ENCODE measurements around the gene ZHX3.

The ZHX3 gene, protein sequence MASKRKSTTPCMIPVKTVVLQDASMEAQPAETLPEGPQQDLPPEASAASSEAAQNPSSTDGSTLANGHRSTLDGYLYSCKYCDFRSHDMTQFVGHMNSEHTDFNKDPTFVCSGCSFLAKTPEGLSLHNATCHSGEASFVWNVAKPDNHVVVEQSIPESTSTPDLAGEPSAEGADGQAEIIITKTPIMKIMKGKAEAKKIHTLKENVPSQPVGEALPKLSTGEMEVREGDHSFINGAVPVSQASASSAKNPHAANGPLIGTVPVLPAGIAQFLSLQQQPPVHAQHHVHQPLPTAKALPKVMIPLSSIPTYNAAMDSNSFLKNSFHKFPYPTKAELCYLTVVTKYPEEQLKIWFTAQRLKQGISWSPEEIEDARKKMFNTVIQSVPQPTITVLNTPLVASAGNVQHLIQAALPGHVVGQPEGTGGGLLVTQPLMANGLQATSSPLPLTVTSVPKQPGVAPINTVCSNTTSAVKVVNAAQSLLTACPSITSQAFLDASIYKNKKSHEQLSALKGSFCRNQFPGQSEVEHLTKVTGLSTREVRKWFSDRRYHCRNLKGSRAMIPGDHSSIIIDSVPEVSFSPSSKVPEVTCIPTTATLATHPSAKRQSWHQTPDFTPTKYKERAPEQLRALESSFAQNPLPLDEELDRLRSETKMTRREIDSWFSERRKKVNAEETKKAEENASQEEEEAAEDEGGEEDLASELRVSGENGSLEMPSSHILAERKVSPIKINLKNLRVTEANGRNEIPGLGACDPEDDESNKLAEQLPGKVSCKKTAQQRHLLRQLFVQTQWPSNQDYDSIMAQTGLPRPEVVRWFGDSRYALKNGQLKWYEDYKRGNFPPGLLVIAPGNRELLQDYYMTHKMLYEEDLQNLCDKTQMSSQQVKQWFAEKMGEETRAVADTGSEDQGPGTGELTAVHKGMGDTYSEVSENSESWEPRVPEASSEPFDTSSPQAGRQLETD

DNA sequence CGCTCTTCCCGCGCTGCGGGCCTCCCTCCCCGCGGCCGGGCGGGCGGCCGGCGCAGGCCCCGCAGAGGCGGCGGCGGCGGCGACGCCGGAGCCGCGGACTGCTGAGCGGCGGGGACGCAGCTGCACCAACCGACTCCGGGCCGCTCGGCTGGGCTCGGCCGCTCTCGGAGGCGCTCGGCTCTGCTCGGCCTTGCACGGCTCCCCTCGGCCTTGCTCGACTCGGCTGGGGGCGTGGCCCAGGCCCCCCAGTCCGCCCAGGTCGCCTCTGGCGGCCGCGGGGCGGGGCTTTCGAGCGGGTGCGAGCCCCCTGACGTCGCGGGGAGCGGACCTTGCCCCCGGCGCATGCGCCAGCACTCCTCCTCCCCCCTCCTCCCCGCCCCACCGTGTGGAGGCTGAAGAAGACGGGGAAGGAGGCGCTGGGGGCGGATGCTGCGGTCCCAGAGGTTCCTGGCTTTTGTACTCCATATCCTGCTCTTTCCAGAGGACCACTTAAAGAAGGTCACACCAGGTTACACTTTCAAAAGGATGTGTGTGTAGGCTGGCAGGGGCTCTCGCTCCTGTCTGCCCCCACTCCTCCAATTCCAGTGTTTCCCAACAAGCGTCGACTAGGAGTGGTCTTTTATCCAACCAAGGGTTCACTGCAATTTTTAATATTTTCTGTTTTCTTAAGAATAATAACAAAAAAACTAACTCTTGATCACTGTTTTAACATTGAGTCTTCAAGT lies at the start of gene ZHX3:
ZHX3 (minus strand) TSS at position 186 of the 725 bp plus-strand sequence. CDS start 112,815 bp downstream, outside the sequence.
- peak; percentile 76 to 99 (median 94) for DNase-seq

DNA sequence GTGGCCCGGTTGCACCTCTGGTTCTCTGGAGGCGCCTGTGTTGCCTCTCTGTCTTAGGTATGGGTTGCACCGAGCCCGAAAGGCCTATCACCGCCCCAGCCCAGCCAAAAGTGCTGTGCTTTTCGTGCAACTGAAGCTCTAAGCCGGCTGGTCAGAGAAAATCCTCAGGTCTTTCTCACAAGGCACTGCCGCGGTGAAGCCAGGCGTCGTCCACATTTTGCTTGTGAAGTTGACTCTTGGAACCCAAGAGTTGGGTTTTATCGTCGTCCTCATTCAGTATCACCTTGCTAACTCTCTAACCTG lies 49.8 kb upstream of the ZHX3 start:
- DNase-seq, result no peak

DNA sequence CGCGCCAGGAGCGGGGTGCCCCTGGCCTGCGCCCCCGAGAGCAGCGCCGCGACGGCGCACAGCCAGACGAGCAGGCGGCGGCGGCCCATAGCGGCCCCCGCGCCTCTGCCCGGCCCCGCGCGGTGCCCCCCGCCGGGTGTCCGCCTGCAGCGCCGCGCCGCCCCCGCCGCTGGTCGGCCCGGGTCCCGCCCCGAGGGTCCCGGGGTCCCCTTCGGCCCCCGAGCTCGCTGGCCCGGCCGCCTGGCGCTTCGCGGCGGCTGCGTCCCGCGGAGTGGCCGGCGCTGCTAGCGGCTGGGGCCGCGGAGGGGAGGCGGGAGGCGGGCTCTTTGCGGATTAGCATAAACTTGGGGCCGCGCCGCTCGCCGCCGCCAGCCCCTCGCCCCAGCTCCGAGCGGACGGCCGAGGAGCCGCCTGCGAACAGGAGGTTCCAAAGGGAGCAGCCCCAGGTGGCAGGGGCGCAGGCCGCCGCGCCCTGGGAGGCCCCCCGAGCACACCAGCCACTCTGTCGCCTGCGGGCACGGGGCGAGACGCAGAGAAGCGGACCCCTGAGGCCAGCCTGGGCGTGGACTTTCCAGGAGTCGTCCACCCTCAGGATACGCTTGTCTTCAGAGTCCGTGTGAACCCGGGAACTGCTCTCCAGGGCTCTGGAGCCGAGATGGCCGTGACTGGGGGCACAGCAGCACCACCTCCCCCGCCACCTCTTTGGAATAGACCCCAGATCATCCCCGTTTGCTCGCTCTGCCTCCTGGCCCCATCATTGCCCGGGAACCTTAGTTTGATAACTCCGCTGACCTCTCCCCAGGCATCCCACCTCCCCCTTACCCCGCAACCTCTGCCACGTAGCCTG lies 49.2 kb upstream of the ZHX3 start, which contains the start of gene EMILIN3:
EMILIN3 (minus strand) TSS at position 273 of the 847 bp plus-strand sequence; CDS start at position 89, 184 bp downstream.
- DNase-seq, result no peak

DNA sequence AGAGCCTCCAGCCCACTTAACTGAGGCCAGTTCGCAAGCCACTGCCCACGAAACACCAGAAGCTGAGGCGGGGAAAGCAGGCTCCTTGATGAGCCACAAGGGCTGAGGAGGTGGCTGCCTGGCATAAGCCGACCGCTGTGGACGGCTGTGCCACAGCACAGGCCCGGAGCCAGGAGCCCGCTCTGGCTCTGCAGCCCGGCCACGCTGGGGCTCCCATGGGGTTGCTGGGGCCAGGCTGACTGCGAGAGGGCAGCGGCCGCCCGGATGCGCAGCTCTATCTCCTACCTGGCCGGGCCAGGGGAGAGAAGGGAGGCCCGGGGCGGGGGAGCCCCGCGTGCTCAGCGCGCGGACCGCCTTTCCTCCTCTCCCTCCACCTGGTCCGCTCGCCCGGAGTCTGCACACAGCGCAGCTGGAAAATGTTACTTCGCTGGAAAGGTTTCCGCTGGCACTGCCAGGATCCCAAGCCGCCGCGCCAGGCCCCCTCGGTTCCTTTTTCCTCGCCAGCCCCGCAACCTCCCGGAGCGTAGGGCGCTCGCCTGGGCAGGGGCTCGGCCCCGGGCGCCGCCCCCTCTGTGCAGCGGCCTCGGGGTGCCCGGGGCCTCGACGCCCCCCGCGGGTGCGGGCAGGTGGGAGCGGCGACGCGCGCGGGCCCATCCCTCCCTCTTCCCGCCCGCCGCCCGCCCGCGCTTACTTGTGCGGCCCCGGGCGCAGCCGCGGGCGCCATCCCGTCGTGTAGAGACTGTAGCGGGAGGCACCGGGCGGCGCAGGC lies 48.4 kb upstream of the ZHX3 start:
- no peak for DNase-seq

DNA sequence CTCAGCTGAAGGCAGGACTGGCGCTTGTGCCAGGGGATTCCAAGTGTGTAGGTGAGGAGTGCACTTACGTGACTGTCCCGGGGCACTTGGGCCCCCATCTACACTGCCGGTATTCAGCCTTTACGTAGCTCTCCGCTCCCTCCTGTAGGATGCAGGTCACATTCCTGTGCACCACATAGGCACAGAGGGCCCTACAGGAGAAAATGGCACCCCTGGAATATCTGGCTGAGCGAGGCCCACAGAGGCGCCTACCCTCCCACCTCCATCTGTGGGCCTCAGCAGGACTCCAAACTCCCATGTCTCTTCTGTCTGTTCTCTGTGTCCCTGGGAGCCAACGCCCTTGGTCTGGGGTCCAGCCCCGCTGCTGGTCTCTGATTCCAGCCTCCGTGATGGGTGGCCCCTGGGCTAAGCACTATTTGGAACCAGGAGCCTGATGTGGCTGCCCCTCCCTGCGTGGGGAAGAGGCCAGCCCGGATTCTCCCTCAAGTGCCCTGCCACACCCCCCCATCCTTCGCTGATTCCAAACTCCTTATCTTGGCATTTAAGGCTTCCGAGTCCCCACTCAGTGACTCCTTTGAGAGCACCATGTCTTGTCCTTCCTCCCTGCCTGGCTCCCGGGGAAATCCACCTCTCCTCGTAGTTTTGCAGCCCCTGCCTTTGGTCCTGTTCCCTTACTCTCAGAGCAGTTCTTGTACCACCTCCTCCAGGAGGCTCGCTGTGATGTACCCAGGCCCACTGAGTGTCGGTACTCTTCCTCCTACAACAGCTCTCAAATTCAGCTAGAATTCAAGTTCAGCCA lies 47.6 kb upstream of the ZHX3 start:
- no peak for DNase-seq

DNA sequence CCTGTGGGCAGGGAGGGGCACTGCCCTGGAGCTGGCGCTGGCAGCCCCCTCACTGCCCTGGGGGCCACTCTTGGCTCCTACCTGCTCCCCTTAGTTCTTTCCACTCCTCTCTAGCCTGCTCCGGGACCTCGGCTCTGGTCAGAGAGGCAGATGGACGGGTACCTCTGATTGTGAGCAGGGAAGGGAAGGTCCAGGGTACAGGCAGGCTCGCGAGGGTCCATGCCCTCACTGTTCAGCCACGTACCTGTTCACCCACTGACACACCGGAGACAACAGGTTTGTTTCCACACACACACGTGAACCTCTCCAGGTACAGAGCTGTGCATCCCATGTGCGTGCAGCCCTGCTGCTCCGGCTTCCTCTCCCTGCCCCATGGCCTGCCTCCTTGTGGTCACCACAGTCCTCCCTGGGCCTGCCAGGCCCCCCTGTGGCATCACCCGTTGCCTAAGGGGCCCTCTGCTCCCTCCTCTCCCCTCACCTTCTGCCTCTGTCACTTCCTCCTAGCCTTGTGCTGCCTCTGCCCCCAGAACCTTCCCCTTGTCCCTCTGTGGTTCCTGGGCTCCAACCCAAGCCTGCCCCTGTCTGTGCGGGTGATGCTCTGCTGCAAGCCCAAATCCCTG lies 46.8 kb upstream of the ZHX3 start:
- DNase-seq, result no peak

DNA sequence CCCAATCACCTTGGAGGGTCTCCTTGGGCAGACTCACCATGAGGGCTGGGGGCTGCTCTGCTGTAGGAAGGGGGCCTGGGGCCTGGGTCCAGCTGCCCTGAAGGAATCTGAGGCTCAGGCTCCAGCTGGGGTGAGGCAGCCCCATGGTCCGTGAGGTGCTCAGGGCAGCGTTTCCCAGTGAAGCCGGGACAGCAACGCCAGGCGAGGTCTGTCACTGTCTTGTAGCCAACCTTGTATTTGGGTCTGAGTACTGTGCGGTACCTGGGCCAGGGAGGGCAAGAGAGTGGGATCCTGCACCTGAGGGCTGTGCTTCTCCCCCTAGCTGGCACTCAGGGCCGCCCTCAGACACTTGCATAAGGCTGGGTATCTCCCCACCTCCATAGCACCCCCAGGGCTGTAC lies 46.1 kb upstream of the ZHX3 start:
- DNase-seq, result no peak

DNA sequence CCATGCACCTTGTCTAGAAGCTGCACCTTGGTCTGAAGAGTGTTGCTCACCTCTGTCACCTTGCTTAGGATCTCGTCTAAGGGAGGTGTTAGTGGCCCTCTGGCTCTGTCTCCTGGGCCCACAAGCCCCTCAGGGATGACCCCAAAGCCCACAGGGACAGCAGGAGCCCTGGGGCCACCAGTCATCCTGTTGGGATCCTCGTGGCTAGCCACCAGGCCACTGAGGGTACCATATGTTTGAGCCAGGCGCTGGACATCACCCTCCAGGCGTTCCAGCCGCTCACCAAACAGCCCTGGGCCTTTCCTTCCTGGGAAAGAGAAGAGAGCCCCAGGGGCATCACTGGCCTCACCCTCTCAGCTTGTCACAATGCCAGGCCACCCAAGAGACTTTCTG lies 45.2 kb upstream of the ZHX3 start:
- DNase-seq, result no peak

DNA sequence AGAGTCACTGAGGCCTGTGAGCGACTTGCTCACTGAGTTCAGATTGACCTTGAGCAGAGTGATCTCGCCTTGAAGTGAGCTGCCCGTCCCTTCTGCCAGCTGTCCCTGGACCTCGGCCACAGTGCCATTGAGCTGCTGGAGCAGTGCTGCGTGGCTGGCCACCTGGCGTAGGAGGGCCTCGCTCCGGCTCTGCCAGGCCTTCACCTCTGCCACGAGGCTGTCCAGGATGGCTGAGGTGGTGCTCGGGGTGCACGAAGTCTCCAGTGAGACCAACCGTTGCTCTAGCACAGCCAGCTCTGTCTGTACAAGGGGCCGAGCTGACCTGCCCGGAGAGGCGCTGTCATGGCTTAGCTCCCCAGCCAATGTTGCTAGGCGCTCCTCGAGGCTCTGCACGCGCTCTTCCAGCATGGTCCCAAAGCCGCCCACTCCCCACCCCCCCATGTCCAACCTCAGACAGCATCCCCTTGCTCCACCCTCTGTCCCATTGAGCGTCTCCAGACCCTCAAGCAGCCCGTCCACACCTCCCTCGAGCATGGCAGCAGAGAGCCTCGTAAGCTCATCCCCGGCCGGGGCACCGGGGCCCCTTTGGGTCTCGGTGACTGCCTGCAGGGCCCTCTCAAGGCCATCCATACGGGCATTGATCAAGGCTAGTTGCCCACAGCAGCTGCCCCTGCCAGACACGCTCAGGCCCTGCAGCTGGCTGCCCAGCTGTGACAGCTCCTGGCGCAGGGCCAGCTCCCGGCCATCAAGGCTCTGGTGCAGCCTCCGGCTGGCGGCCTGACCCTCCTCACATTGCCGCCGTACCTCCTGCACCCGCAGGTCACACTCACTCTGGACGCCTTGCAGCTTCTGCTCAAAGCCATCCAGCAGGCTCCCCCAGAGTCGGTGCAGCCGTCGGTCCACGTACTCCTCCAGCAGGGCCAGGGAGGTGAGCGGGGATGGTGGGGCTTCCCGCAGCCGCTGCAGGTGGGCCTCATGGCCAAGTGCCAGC lies 44.5 kb upstream of the ZHX3 start:
- peak in 1 of 14 donors; percentile 8 for DNase-seq

DNA sequence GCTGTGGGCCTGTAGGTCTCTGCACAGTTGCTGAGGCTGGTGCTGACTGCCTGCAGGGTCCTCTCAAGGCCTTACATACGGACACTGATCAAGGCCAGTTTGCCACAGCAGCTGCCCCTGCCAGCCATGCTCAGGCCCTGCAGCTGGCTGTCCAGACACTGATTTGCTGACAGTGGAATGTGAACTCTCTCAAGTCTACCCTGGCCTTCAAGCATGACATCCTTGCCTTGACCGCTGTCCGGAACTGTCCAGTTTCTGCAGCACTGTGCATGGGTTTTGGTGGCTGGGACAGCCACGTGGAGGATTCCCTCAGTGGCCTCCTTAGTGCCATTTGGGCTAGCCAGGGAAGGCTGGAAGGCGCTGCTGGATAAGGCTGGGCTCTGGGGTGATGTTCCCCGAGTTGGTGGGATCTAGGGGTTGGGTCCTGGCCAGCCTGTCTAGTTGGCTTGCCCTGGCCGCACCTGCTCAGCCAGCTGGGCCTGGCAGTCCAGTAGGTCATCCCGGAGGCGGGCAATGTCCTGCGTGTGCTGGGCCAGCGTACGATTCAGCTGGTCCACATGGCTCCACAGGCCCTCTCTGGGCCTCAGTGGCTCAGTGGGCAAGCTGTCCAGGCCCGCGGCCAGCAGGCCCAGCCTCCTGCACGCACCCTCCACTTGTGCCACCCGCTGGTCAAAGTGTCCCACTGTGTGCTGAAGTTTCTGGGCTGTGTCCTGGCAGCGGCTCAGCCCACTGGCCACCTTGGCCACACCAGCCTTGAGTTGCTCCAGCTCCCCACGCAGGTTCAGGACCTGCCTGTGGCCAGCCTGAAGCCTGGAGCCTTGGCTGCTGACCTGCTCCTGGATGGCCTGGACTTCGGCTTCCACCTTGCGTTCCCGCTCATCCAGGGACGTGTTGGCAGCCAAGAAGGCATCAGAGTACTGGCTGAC lies 43.6 kb upstream of the ZHX3 start:
- DNase-seq, result no peak

DNA sequence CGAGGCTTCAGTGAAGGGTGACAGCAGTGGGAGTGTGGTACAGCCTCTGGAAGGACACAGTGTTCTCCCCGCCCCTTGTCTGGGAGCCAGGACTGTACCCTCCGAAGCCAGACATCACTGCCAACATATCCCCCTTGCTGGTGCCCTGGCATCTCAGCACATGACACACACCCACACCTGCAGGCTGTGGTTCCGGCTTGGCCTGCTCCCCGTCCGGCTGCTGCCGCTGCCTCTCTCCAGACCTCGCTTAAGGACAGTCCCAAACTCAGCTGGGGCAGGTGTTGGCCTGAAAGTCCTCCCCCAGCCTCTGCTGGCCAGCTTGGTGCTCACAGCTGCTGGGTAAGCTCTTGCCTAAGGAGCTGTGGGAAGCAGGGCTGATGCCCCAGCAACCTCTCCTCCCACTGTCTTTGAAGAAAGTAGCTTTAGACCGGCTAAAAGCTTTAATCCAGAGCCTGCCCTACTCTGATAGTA lies 42.0 kb upstream of the ZHX3 start:
- DNase-seq, result no peak

DNA sequence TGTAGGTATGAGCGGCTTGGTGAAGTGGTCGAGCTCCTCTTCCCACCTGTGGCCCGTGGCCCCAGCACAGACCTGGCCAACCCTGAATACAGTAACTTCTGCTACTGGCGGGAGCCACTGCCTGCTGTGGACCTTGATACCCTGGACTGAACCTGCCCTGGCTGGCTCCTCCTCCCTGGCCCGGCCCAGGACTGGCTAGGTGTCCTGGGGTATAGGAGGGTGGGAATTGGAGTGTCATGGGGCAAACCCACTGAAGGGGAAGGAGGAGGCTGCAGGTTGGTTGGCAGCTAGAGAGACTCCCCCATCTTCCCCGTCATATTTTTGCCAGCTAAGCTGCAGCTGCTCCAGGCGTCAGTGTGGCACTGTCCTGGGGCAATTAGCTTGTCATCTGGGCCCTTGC lies 41.2 kb upstream of the ZHX3 start:
- no peak for DNase-seq

DNA sequence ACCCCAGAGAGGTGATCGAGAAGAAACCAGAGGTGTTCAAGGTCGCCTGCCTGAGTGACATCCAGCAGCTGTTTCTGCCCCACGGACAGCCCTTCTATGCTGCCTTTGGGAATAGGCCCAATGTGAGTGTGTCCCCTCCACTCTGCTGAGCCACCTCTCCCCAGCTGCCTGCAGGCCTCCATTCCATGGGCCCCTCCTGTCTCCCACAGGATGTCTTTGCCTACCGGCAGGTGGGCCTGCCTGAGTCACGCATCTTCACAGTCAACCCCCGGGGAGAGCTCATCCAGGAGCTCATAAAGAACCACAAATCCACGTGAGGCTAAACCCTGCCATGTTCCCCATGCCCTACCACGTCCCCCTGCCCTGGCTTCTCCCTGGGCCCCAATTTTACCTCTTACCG lies 40.7 kb upstream of the ZHX3 start:
- no peak for DNase-seq

DNA sequence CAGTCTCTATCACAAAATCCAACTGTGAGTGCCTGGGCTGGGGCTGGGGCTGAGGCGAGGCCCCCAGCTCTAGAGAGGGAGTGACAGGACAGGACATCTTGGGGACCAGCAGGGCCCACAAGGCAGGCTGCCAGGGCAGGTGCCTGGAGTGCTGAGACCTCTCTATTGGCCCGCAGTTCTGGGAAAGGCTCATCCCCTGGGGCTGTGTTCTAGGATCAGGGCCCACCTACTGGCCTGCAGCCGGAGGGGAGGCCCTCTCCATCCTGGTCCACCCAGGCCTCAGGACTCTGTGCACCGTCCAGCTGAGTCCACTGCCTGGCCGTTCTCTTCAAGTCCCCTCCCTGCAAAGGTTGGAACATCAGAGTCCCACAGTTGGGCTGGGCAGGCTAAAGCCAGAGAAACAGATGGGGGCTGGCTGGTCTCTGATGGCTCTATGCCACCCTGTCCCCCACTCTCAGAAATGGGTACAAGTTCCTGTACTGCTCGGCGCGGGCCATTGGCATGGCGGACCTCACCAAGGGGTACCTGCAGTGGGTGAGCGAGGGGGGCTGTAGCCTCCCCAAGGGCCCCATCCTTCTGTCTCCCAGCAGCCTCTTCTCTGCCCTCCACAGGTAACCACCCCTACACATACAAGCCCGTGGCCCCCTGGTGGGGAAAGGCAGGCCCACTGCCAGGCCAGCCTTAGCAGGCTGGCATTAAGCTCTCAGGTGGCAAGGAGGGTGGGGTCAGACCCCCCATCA lies 40.1 kb upstream of the ZHX3 start:
- DNase-seq, result no peak

DNA sequence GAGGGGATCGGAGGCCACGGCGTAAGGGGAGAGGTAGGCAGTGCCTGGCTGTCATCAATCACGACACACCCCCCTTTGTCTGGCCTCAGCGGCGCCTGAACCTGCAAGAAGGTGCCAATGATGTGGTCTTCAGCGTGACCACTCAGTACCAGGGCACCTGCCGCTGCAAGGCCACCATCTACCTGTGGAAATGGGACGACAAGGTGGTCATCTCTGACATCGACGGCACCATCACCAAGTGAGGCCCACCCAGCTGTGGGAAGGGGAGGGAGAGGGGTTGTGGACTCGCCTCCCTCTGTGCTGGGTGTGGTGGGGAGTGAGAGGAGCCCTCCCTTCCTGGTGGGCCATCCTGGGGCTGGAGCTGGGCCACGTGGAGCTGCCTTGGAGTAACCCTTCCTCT lies 39.4 kb upstream of the ZHX3 start:
- no peak for DNase-seq

DNA sequence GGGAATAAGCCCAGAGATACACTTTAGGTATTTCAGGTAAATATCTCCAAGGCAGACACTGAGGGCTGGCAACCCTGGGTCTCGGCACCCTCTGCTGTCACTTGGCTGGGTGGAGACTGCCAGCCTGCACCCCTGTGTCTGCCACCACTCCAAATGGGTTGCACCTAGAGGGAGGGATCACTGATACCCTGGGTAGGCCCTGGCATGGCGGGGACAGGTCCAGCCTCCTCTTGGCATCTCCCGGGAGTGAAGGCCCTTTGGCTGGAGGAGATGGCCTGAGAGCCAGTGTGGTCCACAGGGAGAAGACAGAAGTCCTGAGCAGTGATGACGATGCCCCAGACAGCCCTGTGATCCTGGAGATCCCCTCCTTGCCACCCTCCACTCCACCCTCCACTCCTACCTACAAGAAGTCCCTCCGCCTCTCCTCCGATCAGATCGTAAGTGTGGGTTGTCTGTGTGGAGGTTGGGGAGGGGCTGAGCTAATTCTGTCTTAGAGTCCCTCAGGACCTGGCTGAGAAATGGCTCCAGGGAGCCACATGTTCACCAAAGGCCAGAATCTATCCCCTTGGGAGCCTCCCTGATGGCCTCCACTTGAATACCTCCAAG lies 38.2 kb upstream of the ZHX3 start:
- no peak for DNase-seq

Data from C1 segment of cervical spinal cord (tissue), 14 donors.